Measurements from ENCODE around the gene GRM7. TPM values are rescaled to one million over a fixed set of nuclear protein-coding genes. Genes with fewer than 3 reads are reported as not detected.

GRM7 gene
- total and polyA plus RNA-seq, 2 experiments from 2014 or later: 0.40 TPM; not detected in 1

DNA sequence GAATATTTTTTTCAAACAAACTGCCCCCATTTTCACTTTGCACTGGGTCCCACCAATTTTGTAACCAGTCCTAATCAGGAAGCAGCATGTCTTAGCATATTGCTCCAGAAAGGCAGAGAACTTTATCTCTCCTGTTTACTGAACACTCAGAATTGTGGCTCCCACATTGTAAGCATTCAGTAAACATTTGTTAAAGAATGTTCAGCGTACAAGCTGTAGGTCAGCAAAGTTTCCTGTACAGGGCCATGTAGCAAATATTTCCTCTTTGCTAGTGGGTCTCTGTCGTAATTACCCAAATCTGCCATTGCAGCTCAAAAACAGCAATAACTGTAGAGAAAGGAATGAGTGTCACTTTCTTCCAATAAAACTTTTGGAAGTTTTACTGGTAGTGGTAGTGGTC is 393.3 kb downstream of the GRM7 start:
- Histone ChIP-seq H3K36me3 (ENCODE audit: insufficient read depth) (no peaks in the 10 kb centered on the region), H3K27ac (ENCODE audit: low read depth) (no peak overlapping the region), H2AFZ (0 out of 2 replicates have a peak overlapping the region, but pooled peaks have one; percentile 28), H3K79me2 (replicated peaks; ENCODE audit: insufficient read depth) (no peaks in the 10 kb centered on the region), H3K4me3 (no peak overlapping the region), H3K4me2 (no peak overlapping the region), H3K27me3 (ENCODE audit: insufficient read depth) (no peaks in the 10 kb centered on the region), H3K9me2 (ENCODE audit: insufficient read depth) (no peaks in the 10 kb centered on the region), H4K20me1 (replicated peaks; ENCODE audit: insufficient read depth) (no peaks in the 10 kb centered on the region; the same call in 1 of the 2 replicates), H3F3A (replicated peaks; ENCODE audit: low read depth) (no peaks in the 10 kb centered on the region), H3K4me1 (ENCODE audit: insufficient read depth) (no peaks in the 10 kb centered on the region)
- Mint-ChIP-seq H3K4me1 (no peaks in the 10 kb centered on the region), H3K27me3 (ENCODE audit: insufficient read depth, low read depth, poor library complexity) (no peaks in the 10 kb centered on the region), H3K36me3 (ENCODE audit: low read depth) (peaks cover 10% of the 10 kb centered on the region; the same call in 1 of the 3 replicates), H3K4me3 (no peak overlapping the region), H3K9me3 (peaks cover 75% of the 10 kb centered on the region), H3K27ac (no peak overlapping the region)
- ATAC-seq (no peak), DNase-seq (ENCODE audit: low spot score) (no peak)
- TF ChIP-seq ZNF331 (CRISPR knock-in tag; IDR thresholded peaks at IDR 0.05; ENCODE audit: low read depth): no peak
- TF ChIP-seq, protein P1, sequence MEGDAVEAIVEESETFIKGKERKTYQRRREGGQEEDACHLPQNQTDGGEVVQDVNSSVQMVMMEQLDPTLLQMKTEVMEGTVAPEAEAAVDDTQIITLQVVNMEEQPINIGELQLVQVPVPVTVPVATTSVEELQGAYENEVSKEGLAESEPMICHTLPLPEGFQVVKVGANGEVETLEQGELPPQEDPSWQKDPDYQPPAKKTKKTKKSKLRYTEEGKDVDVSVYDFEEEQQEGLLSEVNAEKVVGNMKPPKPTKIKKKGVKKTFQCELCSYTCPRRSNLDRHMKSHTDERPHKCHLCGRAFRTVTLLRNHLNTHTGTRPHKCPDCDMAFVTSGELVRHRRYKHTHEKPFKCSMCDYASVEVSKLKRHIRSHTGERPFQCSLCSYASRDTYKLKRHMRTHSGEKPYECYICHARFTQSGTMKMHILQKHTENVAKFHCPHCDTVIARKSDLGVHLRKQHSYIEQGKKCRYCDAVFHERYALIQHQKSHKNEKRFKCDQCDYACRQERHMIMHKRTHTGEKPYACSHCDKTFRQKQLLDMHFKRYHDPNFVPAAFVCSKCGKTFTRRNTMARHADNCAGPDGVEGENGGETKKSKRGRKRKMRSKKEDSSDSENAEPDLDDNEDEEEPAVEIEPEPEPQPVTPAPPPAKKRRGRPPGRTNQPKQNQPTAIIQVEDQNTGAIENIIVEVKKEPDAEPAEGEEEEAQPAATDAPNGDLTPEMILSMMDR (conservative IDR thresholded peaks at IDR 0.05; ENCODE audit: low read depth in 2 of 2): no peak
- TF ChIP-seq, protein P2, sequence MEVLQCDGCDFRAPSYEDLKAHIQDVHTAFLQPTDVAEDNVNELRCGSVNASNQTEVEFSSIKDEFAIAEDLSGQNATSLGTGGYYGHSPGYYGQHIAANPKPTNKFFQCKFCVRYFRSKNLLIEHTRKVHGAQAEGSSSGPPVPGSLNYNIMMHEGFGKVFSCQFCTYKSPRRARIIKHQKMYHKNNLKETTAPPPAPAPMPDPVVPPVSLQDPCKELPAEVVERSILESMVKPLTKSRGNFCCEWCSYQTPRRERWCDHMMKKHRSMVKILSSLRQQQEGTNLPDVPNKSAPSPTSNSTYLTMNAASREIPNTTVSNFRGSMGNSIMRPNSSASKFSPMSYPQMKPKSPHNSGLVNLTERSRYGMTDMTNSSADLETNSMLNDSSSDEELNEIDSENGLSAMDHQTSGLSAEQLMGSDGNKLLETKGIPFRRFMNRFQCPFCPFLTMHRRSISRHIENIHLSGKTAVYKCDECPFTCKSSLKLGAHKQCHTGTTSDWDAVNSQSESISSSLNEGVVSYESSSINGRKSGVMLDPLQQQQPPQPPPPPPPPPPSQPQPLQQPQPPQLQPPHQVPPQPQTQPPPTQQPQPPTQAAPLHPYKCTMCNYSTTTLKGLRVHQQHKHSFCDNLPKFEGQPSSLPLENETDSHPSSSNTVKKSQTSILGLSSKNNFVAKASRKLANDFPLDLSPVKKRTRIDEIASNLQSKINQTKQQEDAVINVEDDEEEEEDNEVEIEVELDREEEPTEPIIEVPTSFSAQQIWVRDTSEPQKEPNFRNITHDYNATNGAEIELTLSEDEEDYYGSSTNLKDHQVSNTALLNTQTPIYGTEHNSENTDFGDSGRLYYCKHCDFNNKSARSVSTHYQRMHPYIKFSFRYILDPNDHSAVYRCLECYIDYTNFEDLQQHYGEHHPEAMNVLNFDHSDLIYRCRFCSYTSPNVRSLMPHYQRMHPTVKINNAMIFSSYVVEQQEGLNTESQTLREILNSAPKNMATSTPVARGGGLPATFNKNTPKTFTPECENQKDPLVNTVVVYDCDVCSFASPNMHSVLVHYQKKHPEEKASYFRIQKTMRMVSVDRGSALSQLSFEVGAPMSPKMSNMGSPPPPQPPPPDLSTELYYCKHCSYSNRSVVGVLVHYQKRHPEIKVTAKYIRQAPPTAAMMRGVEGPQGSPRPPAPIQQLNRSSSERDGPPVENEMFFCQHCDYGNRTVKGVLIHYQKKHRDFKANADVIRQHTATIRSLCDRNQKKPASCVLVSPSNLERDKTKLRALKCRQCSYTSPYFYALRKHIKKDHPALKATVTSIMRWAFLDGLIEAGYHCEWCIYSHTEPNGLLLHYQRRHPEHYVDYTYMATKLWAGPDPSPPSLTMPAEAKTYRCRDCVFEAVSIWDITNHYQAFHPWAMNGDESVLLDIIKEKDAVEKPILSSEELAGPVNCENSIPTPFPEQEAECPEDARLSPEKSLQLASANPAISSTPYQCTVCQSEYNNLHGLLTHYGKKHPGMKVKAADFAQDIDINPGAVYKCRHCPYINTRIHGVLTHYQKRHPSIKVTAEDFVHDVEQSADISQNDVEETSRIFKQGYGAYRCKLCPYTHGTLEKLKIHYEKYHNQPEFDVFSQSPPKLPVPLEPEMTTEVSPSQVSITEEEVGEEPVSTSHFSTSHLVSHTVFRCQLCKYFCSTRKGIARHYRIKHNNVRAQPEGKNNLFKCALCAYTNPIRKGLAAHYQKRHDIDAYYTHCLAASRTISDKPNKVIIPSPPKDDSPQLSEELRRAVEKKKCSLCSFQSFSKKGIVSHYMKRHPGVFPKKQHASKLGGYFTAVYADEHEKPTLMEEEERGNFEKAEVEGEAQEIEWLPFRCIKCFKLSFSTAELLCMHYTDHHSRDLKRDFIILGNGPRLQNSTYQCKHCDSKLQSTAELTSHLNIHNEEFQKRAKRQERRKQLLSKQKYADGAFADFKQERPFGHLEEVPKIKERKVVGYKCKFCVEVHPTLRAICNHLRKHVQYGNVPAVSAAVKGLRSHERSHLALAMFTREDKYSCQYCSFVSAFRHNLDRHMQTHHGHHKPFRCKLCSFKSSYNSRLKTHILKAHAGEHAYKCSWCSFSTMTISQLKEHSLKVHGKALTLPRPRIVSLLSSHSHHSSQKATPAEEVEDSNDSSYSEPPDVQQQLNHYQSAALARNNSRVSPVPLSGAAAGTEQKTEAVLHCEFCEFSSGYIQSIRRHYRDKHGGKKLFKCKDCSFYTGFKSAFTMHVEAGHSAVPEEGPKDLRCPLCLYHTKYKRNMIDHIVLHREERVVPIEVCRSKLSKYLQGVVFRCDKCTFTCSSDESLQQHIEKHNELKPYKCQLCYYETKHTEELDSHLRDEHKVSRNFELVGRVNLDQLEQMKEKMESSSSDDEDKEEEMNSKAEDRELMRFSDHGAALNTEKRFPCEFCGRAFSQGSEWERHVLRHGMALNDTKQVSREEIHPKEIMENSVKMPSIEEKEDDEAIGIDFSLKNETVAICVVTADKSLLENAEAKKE (CRISPR knock-in tag; IDR thresholded peaks at IDR 0.05): no peak
- no peak for TF ChIP-seq NANOG (IDR thresholded peaks at IDR 0.05; ENCODE audit: borderline replicate concordance)
- no peak for TF ChIP-seq EZH2phosphoT487 (IDR thresholded peaks at IDR 0.05; ENCODE audit: unreplicated experiment)
- TF ChIP-seq STAT1 (IDR thresholded peaks at IDR 0.05; ENCODE audit: unreplicated experiment): no peak
- TF ChIP-seq REST (IDR thresholded peaks at IDR 0.05; ENCODE audit: unreplicated experiment): no peak
- no peak for TF ChIP-seq EZH2 (IDR thresholded peaks at IDR 0.05; ENCODE audit: low read depth, unreplicated experiment)
- no peak for TF ChIP-seq CREB1 (CRISPR knock-in tag; IDR thresholded peaks at IDR 0.05; ENCODE audit: low read depth)
- no peak for TF ChIP-seq JUNB (IDR thresholded peaks at IDR 0.05; ENCODE audit: unreplicated experiment)
- no peak for TF ChIP-seq POLR2AphosphoS5 (IDR thresholded peaks at IDR 0.05; ENCODE audit: low read depth)
- TF ChIP-seq ETS1 (IDR thresholded peaks at IDR 0.05): no peak
- TF ChIP-seq ZNF114 (CRISPR knock-in tag; IDR thresholded peaks at IDR 0.05): no peak
